ENCODE results near the gene EXOC6.

- TF ChIP-seq CTCF (IDR thresholded peaks at IDR 0.05) (no peak), REST (IDR thresholded peaks at IDR 0.05; ENCODE audit: insufficient read depth in 1 of 2, low read depth in 2 of 2, low read length in 1 of 2) (no peak)
Observed at GRCh38 chr10:92846854-92847201, 1.5 kb upstream of the EXOC6 start.
